GM19240 (cell line): ENCODE measurements around the gene ZNF565.
"Not testable (repeated sequence)": the region's sequence is repeated elsewhere in the genome, so short reads cannot be mapped to it uniquely, and the experiment has no call there.

ENCODE experiments used
- DNase-seq: peaks from one replicate; pipeline ENCODE4 v3.0.0; 2011; ENCODE audit warnings: low spot score; ENCODE audit not compliant: insufficient read length

Gene ZNF565

DNA sequence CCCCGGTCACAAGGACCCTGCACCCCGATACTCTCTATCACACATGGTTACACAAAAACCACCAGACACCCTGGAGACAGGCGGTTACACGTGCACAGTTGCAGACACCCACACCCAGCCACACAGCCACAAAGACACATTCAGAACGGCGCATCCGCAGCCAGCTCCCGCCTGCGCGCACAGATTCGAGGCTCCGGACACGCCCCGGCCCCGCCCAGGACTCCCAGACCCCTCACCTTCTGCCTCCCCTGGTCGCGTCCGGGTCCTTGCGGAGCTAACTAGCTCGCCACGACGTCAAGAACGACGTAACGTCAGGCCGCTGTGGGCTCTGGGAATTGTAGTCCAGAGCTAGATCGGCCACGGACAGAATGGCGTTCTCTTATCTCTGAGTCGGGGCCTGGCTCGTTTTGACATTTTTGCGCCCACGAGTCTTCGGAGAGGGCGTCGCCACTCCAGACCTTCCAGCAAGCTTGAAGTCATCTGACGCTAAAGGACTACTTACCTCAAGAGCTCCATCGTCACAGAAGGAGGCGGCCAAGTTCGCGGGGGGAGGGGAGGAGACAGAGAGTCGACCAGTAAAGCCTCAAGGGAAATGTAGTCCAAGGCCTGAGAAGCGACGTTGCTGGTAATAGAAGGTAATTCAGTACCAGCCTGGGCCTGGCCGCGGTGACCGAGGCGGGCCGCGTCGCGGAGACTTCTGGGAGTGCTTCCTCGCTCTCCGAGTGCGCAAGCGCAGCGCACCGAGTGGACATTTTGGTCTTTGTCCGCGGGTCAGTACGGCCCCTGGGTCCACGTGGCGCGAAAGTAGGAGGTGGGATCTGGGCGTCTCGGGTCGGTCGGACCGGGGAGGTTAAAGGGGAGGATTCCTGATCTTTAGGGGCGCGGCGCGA, at the start of gene ZNF565, which contains the start of gene ZNF146:
TSS of gene ZNF565 (minus strand) at position 280 of the 890 bp plus-strand sequence. CDS start 12,680 bp downstream, outside the sequence.
TSS of gene ZNF146 (plus strand) at position 721 of the 890 bp plus-strand sequence. CDS start 21,335 bp downstream, outside the sequence.
- DNase-seq = peak; percentile 91

DNA sequence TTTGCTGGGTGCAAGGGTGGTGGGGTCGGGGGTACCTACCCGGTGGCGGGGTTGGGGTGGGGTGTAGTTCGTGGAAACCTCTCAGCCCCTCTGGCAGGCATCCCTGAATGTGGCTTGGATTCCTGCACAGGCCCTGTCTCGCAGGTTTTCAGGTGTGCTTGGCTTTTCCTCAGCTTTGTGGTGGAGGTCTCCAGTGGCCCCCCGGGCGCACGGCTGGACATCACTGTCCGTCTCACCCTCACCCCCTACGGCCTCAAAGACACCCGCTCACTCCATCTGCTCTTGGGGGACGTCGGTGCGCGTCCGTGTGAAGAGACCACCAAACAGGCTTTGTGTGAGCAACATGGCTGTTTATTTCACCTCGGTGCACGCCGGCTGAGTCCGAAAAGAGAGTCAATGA, 44.7 kb upstream of the ZNF565 start:
- DNase-seq = no peak

DNA sequence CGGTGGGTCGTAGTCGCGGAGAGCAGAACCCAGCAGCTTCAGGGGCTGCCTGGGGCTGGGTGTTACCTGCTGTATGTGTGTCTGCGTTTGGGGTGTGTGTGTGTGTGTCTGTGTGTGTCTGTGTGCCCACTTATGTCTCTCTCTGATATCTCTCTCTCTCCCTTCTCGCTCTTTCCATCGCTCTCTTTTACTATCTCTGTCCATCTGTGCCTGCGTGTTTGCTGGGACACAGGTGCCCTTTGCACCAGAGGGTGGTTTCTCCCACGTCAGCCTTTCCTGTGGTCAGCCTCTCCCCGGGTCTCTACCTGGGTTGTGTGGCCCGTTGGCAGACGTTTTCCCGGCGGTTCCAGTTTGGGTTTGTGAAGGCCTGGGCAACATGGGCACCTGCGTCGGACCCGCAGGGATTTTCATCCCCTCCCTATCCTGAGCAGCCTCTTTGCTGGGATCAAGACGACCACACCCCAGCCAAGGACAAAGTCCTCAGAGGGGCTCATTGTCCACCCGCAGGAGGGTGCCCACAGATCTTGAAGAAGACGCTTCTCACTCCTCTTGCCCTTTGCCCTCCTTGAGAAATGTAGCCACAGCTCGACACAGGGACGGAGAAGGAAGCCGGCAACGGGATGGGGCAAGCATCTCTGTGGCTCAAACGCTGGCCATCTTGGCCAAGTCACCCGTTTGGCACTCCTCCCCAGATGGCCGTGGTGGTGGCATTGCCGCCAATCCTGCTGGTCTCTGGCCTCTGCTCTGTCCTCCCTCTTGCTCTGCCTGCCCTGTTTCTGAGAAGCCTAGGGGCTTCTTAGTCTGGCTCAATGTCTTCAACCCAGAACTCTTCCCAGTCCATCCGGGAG, 43.8 kb upstream of the ZNF565 start:
- DNase-seq = no peak

DNA sequence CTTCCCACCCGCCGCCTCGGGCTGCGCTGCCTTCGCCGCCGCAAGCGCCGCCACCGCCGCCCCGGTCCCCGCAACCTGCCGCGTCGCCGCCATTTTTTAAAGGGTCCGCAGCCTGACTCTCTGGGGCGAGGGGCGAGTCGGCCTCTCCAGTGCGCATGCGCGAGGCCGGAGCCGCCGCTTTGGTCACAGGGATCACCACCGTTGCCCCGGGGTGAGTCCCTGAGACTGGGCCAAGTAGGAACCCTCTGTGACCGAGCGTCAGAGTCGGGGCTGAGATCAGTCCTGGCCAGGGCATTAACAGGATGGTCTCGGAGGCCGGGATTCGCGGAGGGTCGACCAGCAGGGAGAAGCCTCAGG, 43.0 kb upstream of the ZNF565 start:
- DNase-seq = no peak

DNA sequence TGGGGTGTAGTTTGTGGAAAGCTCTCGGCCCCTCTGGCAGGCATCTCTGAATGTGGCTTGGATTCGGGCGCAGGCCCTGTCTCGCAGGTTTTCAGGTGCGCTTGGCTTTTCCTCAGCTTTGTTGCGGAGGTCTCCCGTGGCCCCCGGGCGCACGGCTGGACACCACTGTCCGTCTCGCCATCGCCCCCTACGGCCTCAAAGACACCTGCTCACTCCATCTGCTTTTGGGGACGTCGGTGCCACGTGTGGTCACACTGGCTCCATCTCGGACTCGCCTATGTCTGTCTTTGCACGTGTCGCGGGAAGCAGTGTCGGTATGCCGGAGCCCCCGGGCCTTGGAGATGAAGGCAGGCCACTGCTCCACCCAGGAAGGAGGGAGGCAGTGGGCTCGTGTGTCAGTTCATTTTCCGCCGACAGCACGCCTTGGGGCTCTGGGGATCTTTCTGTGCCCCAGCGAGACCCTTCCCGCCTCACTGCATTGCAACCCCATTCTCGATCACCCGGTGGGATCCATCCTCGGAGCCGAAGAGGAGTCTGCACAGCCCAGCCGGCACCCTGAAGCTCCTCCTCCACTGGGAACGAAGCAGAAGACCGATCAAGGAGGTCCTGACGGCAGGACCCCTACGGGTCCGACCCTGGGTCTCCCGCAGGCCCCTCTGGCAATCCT, 42.5 kb upstream of the ZNF565 start:
- DNase-seq = no peak

DNA sequence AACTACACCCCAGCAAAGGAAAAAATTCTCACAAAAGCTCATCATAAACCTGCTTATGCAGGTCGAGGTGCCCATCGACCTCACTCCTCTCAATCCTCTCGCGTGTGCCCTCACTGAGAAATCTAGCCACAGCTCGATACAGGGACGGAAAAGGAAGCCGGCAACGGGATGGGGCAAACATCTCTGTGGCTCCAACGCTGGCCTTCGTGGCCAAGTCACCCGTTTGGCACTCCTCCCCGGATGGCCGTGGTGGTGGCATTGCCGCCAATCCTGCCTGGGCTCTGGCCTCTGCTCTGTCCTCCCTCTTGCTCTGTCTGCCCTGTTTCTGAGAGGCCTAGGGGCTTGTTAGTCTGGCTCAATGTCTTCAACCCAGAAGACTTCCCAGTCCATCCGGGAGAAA, 41.6 kb upstream of the ZNF565 start:
- DNase-seq = no peak

DNA sequence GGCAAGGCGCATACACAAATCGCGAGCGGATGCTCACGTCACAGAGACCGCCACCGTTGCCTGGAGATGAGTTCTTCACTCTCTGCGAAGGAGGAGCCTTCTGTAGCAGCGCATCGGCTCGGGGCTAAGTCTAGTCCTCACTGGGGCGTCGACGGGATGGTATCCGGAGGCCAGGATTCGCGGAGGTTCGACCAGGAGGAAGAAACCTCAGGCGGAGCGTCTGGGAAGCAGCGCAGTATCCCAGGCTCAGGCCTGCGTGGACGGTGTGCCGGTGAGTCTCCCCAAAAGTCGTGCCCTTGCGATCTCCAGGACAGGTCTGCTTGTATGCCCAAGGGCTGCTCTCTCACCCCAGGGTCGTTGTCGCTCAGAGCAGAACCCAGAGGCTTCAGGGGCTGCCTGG, 40.9 kb upstream of the ZNF565 start:
- no peak for DNase-seq

DNA sequence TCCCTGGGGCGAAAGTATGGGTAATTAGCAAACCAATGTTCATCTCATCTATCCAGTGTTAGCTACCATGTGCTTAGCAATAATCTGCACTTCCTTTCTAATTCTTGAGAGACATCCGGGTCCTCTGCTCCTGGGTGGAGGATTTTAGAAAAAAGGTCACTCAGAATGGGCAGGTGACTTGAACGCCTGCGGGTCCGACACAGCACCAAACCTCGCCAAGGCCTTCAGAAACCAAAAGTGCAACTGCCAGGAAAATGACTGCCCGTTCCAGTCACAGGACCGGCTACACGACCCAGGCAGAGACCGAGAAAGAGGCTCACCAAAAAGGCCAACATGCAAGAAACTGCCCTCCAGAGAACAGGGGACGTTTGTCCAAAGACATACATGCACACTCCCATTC, 40.4 kb upstream of the ZNF565 start:
- no peak for DNase-seq

DNA sequence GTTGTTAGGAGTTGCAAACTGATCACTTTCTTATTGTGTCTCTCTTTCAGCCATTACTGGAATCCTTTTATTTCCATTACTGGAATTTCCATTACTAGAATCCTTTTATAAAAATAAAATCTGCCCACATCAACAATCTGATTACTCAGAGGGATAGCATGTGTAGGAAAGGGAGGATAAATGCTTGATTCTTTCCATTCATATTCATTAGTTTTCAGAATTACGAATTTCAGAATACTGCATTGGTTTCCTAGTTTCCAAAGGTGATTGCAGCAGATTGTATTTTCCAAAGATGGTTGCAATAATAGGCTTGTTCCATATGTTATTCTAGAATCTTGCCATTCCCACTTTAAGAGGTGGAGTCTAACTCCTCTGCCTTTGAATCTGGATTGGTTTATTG, 37.6 kb upstream of the ZNF565 start:
- DNase-seq = no peak

DNA sequence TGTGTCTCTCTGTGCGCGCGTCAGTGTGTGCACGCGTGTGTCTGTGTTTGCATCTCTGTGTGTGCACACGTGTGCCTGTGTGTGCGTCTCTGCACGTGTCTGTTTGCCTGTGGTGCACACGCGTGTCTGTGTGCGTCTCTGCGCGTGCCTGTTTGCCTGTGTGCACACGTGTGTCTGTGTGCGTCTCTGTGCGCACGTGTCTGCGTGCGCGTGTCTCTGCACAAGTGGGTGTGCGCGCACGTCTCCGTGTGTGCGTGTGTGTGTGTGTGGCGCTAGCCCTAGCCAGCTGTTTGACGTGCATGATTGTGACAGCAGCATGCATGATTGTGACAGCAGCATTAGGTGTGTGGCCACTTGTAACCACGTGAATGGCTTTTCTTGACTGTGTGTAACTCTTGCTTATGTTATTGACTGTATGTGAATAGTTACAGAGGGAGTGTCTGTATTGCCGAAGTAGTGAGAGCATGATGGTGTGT, 31.6 kb upstream of the ZNF565 start:
- no peak for DNase-seq

DNA sequence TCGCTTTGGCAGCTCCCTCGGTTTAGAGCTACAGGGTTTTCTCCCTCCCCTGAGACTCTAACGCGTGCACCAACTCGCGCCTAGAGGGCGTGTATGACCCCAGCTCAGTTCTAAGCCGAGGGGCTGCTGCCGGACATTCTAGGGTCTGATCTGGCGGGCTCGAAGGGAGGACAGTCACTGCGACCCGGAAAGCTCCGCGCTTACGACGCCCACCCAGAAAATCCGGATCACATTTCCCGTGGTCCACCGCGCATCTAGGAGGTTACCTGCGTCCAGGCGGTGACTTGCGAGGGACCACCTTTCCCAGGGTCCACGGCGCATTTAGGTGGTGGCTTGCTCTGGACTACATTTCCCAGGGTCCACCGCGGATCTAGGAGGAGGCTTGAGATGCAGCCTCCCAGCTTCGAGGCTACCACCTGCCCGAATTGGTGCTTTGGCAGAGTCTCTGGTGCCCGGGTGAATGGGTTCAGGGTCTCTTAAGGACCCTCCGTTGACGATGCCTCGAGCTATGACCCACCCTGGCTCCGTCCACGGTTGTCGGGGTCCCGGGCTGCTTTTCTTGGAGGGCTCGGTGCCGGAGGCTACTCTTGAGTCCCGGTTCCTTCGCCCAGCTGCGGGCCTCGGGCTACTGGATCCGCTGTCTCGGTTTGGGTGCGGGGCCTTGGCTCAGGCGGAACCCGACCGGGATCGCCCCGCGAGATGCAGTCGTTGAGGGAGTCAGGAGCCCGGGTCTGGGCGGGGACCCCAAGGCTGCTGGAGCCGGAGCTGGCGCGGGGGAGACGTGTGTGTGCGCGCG, 30.9 kb upstream of the ZNF565 start:
- DNase-seq = no peak

DNA sequence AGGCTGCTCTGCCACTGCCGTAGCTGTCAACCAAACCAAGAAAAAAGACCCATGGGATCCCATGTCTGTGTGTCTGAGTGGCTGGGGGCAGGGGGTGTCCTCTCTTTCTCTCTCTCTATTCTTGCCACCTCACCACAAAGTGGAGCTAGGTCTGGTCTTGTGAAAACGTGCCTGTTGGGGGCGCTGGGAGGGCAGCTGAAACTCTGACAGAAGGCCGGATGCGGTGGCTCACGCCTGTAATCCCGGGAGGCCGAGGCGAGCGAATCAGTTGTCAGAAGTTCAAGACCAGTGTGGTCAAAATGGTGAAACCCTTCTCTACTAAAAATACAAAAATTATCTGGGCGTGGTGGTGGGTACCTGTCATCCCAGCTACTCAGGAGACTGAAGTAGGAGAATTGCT, 29.6 kb upstream of the ZNF565 start:
- DNase-seq = no peak

DNA sequence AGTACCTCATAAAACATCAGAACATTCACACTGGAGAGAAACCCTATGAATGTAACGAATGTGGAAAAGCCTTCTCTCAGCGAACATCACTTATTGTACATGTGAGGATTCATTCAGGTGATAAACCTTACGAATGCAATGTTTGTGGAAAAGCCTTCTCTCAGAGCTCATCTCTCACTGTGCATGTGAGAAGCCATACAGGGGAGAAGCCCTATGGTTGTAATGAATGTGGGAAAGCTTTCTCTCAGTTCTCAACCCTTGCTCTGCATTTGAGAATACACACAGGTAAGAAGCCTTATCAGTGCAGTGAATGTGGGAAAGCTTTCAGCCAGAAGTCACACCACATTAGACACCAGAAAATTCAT, 22.5 kb upstream of the ZNF565 start:
- DNase-seq = no peak

DNA sequence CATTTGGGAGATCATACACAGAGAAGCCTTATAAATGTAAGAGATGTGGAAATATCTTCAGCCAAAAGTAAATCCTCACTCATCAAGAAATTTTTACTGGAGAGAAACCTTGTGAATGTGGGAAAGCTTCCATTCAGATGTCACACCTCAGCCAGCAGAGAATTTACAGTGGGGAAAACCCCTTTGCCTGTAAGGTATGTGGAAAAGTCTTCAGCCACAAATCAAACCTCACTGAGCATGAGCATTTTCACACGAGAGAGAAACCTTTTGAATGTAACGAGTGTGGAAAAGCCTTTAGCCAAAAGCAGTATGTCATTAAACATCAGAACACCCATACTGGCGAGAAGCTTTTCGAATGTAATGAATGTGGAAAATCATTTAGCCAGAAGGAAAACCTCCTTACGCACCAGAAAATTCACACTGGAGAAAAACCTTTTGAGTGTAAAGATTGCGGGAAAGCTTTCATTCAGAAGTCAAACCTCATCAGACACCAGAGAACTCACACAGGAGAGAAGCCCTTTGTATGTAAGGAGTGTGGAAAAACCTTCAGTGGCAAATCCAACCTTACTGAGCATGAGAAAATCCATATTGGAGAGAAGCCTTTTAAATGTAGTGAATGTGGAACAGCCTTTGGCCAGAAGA, 22.0 kb upstream of the ZNF565 start:
- DNase-seq = no peak

DNA sequence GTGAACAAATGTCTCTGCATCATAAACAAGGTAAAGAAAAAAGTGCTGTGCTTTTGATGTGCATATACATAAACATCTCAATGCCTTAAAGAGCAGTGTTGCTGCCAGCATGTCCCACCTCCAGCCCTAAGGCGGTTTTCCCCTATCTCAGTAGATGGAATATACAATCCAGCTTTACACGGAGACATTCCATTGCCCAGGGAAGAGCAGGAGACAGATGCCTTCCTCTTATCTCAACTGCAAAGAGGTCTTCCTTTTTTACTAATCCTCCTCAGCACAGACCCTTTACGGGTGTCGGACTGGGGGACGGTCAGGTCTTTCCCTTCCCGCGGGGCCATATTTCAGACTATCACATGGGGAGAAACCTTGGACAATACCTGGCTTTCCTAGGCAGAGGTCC, 19.2 kb upstream of the ZNF565 start:
- DNase-seq = not testable (repeated sequence)

DNA sequence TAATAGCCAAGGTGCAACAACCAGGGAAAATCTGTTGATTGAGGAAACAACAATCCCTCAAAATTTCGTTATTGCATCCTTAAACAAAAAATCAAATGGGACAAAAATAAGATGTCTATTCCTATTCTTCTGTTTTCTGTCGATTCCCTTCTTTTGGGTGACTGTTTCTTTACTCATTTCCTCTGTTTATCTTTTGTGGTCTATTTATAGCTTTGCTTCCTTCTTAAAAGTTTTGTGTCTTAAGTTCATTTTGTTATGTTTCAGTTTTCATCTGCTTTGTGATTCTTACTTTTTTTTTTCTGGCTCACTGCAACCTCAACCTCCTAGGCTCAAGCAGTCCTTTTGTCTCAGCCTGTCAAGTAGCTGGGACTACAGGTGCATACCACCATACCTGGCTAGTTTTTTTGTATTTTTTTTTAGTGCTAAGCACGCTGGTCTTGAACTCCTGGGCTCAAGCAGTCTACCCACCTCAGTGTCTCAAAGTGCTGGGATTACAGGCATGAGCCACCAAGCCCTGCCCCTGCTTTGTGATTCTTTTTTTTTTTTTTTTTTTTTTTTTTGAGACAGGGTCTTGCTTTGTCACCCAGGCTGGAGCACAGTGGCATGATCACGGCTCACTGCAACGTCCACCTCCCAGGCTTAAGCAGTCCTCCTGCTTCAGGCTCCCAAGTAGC, 10.9 kb upstream of the ZNF565 start:
- DNase-seq = no peak

DNA sequence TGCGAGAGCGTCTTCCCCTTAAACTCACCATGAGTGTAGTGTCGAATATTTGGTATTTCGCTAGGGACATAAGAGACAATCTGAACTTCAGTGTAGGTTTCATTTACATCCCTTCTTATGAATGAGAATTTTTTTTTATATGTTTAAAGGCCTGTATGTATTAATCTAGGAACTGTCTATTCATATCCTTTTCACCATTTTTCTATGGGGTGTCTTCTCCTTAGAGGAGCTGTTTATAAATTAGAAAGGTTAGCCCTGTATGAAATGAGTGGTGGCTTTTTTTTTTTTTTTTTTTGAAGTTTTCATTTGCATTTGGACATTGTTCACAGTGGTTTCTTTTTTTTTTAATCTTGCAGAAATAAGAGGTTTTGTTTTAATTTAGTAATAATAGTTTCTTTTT, 8.0 kb upstream of the ZNF565 start:
- no peak for DNase-seq

DNA sequence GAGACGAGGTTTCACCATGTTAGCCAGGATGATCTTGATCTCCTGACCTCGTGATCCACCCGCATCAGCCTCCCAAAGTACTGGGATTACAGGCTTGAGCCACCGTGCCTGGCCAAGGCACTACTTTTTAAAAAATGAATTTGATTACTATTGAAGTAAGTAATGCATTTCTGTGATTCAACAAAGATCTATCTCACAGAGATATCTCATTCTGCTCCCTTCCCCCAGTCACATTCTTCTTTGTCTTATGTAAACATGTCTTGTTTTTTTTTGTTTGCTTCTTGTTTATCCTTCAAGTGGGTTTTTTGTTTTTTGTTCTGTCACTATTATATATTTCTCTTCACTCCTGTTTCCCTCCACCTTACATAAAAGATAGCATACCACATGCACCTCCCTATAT, 7.0 kb upstream of the ZNF565 start:
- DNase-seq = no peak

DNA sequence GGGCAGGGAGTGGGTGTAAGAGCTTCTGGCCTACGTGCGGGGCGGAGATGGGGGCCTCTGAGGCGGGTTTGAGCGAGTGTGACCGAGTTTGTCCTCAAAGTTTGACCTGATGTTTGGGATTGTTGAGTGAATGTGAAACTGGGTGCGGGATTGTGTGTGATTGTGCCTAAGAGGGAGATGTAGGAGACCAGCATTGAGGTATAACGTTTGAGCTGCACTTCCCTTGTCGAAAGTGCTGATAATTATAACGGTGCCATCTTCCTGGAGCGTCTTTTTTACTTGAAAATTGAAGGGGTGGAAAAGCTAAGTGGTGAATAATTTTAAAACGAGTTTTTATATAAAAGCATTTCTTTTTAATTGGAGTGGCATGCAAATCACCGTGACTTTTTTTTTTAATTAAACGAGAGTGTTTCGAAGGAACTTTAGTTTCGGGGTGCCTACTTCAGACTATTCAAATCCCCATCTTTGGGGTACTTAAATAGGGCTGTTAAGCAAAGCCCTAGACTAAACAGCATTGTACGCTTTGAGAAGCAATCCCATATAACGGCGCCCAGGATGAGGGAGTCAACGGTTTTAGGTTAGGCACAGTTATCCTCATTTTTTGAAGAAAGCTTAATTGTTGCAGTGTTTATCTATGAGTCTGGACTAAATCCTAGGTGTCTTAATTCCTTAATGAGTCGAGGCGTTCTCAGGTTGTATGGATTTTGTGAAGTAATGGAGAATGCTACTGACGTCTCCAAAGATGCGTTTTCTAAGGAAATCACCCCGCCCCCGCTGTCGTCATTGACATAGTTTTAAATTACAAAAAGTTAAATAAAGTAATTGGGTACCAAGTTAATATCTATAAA, 1.0 kb upstream of the ZNF565 start:
- DNase-seq = no peak
